ENCODE measurements around the gene ETV1.
"Not testable (repeated sequence)": the region's sequence is repeated elsewhere in the genome, so short reads cannot be mapped to it uniquely, and the experiment has no call there.

ETV1 gene

DNA sequence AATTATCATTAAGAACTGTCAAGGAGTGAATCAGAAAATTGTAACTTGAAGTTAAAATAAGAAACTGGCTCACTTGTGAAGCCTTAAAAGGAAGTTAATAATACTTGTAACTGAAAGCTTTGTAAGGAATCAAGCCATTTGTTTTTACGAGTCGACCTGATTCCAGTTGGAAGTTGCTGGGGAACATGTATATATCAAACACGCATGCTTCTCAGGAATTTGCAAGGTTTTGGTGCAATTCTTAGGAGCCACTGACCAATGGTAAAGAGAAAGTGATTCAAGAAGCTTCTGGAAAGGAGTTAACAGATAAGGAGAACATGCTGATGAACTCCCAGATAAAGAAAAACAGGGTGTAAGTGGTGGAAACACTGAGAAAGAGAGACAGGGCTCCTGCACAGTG, 56.4 kb downstream of the ETV1 start:
- DNase-seq (ENCODE audit: extremely low read depth, low read depth), result no peak
- TF ChIP-seq, protein P1, sequence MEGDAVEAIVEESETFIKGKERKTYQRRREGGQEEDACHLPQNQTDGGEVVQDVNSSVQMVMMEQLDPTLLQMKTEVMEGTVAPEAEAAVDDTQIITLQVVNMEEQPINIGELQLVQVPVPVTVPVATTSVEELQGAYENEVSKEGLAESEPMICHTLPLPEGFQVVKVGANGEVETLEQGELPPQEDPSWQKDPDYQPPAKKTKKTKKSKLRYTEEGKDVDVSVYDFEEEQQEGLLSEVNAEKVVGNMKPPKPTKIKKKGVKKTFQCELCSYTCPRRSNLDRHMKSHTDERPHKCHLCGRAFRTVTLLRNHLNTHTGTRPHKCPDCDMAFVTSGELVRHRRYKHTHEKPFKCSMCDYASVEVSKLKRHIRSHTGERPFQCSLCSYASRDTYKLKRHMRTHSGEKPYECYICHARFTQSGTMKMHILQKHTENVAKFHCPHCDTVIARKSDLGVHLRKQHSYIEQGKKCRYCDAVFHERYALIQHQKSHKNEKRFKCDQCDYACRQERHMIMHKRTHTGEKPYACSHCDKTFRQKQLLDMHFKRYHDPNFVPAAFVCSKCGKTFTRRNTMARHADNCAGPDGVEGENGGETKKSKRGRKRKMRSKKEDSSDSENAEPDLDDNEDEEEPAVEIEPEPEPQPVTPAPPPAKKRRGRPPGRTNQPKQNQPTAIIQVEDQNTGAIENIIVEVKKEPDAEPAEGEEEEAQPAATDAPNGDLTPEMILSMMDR (IDR thresholded peaks at IDR 0.05; ENCODE audit: low read depth, low read length), result no peak

DNA sequence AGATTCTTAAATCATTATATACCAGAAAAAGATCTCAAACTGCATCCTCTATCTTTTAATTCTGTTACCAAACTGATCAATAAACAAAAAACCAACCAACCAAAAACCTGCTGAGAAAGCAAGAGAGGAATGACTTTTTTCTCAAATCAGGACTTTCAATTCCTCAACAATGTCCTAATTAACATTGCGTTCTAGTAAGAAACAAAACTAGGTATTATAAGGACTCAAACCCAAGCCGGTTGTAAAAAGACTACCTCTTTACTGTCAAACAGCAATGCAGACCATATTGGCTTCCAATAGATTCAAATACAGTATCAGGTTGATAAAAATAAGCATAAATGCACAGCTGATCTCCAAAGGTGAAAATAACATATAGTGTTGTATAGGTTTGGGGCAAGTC, 57.3 kb downstream of the ETV1 start:
- no peak for DNase-seq (ENCODE audit: extremely low read depth, low read depth)
- TF ChIP-seq, protein P1 (IDR thresholded peaks at IDR 0.05; ENCODE audit: low read depth, low read length), result no peak

DNA sequence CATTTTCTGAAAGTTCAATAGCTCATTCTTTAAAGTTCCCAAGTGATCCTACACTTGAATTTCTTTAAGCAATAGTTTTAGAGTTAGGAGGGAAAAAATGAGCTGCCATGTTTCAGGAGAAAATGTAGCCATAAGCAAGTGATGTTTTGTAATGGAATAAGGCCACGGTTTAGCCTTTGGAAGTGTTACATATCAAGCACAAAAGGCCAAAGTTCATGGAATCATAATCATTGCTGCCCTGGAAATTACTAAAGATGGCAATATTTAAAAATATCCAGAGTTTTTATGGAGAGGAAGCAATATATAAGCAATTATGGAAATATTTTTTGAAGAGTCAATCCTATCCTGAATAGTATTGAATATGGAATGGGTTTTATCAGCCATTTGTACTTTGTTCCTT, 68.4 kb downstream of the ETV1 start:
- no peak for DNase-seq (ENCODE audit: extremely low read depth, low read depth)
- TF ChIP-seq, protein P1 (IDR thresholded peaks at IDR 0.05; ENCODE audit: low read depth, low read length), result no peak

DNA sequence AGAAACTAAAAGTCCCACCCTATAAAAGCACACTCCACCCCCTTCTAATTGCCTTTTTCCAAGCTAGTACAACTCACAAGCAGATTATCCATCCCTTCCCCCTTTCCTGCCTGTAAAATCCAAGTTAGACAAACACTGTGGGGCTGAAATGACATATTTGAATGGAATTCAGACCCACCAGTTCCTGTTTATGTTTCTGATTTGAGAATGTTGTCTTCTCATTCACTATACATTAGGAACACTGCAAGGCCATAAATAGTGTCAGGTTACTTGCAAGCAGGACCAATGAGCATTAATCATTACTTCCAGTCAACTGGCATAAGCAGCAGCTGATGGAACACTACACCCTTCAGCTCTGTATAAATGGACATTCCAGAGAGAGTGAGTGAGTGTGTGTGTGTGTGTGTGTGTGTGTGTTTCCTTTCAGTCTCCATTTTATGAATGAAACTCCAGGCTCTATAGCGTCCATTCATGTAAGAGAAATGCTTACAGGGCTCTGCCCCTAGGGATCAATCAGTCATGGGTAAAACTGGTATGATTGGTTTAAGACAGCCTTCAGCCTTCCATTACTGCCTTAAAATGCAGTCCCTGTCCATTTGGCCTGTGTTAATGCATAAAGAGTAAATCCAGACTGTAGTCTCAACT, 69.3 kb downstream of the ETV1 start:
- DNase-seq (ENCODE audit: extremely low read depth, low read depth), result peak; percentile 99
- TF ChIP-seq, protein P1 (IDR thresholded peaks at IDR 0.05; ENCODE audit: low read depth, low read length), result no peak

DNA sequence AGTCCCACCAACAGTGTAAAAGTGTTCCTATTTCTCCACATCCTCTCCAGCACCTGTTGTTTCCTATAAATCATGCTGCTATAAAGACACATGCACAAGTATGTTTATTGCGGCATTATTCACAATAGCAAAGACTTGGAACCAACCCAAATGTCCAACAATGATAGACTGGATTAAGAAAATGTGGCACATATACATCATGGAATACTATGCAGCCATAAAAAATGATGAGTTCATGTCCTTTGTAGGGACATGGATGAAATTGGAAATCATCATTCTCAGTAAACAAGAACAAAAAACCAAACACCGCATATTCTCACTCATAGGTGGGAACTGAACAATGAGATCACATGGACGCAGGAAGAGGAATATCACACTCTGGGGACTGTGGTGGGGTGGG, 71.1 kb downstream of the ETV1 start:
- DNase-seq (ENCODE audit: extremely low read depth, low read depth), result not testable (repeated sequence)

DNA sequence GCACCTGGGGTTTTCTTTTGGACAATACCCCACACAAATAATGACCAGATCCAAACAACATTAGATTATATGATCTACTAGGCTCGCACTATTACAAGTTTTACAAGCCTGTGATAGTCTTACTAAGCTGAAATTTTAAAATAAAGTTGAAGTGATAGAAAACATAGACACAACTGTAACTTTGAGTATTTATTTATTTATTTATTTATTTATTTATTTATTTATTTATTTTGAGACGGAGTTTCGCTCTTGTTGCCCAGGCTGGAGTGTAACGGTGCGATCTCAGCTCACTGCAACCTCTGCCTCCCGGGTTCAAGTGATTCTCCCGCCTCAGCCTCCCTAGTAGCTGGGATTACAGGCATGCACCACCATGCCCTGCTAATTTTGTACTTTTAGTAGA, 72.4 kb downstream of the ETV1 start:
- DNase-seq (ENCODE audit: extremely low read depth, low read depth), result not testable (repeated sequence)

DNA sequence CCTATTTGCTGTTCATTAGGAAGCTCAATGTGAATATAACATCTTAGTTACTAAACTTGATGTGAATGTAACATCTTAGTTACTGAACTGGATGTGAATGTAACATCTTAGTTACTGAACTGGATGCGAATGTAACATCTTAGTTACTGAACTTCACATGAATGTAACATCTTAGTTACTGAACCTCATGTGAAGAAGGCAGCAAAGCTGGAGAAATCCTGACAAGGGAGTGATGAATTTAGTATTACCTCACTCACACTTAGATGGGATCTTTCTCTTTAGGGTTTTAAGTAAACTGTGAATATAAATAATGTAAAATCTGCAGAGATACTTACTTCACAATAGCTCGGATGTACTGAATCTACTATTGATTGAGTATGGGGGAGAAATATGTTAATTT, 73.6 kb downstream of the ETV1 start:
- DNase-seq (ENCODE audit: extremely low read depth, low read depth), result no peak
- TF ChIP-seq, protein P1 (IDR thresholded peaks at IDR 0.05; ENCODE audit: low read depth, low read length), result no peak

DNA sequence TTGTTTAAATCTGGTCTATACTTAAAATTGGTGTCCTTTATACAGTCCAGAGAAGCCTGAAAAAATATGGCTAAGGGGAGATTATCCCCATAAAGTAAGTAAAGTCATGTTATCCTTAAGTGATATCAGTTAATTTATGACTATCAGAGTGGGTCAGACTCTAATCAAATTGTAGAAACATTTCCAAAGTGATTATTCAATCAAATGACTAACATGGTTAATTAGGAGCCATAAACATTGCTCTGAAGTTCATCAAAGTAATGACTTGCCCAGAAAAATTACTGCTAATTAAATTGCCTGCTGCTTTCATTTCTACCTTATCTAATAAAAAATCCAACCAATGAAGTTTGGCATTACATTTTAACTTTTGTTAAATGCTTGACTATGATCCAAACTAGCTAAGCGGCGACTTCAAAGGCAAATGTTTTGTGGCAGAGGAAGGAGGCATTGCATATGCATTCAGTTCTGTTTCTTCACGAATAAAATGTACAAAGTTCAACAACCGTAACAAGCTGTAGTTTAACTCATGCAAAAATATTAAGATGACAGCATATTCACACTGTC, 76.7 kb downstream of the ETV1 start:
- TF ChIP-seq, protein P1 (IDR thresholded peaks at IDR 0.05; ENCODE audit: low read depth, low read length), result no peak
- DNase-seq (ENCODE audit: extremely low read depth, low read depth), result no peak
